ENCODE results near the gene IL24. TPM values are rescaled to one million over a fixed set of nuclear protein-coding genes. Genes with fewer than 3 reads are reported as not detected.

Gene IL24
- total RNA-seq, 2 experiments from 2014 or later = not detected

DNA sequence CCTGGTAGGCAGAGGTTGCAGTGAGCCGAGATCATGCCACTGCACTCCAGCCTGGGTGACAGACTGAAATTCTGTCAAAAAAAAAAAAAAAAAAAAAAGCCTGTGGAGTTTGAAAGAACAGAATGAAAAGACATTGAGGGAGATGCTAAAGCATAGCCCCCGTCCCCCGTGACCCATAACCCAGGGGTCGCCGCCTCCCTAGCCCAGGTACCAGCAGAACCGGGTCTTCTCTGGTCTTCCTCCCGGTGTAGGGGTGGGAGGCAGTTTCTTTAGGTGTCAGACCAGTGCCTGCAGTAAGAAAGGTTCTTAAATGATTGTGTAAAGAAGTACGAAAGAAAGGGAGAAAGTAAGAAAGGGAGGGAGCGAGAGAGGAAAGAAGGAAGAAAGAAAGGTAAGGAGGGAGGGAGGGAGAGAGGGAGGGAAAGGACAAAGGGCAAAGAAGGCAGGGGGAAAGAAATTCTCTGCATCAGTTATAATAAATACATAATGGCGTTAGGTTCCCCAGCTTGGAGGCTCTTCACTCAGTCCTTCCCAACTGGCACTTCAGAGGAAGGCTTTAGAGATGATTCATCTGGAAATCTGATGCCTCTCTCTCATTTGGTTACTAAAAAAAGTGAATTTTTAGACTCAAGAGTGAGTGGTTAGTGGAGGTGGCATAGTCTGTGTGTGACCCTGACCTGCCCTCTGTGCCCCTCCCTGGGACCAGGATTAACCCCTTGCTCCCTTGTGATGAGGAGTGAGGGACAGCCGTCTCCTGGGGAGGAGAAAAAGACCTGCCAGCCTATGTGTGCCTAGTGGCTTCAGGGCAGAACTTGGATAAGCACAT lies 1.1 kb downstream of the IL24 start:
- no peaks in the 10 kb centered on the region for H3K9me3 Mint-ChIP-seq
- no peaks in the 10 kb centered on the region for H3K27me3 Mint-ChIP-seq
- CTCF ChIA-PET = interaction anchor here (1.3 to 2.1 kb wide), 2 partner anchors 15 to 37 kb away, joined by 3 to 6 read pairs; no protein-coding TSS in a partner anchor
- peaks cover 25% of the 10 kb centered on the region for H3K4me1 Mint-ChIP-seq
- no peak overlapping the region for H3K4me3 Mint-ChIP-seq
- DNase-seq = no peak
- H3K27ac Mint-ChIP-seq = no peak overlapping the region
- peaks cover 15% of the 10 kb centered on the region for H3K36me3 Mint-ChIP-seq (ENCODE audit: low read depth)
- POLR2A ChIA-PET = no interaction called here

DNA sequence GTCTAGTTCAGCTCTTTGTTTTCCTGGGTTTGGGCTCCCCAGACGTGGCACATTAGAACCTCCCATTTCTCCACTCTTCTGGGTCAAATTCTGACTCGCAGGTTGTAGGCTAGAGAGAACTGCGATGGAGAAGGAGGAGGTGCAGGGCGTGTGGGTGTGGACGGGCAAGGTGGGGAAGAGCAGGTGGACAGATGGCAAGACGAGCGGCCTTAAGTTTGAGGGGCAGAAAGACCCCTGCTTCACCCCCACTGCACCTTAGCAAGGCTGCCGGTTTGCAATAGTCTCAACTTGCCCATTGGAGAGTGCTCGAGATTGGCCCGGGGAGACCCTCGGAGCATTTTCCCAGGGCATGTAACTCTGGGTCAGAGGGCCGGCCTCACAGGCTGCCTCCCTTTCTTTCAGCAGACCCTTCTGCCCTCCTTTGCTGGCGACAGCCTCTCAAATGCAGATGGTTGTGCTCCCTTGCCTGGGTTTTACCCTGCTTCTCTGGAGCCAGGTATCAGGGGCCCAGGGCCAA lies 1.7 kb downstream of the IL24 start:
- CTCF ChIA-PET = interaction anchor here (1.4 to 2.1 kb wide), 3 partner anchors 13 to 37 kb away, joined by 3 to 8 read pairs (median 6); no protein-coding TSS in a partner anchor
- H3K36me3 Mint-ChIP-seq (ENCODE audit: low read depth) = peaks cover 21% of the 10 kb centered on the region
- peaks cover 22% of the 10 kb centered on the region for H3K4me1 Mint-ChIP-seq
- no peaks in the 10 kb centered on the region for H3K9me3 Mint-ChIP-seq
- POLR2A ChIA-PET = no interaction called here
- no peak for DNase-seq
- H3K27me3 Mint-ChIP-seq = no peaks in the 10 kb centered on the region
- no peak overlapping the region for H3K27ac Mint-ChIP-seq
- H3K4me3 Mint-ChIP-seq = no peak overlapping the region

DNA sequence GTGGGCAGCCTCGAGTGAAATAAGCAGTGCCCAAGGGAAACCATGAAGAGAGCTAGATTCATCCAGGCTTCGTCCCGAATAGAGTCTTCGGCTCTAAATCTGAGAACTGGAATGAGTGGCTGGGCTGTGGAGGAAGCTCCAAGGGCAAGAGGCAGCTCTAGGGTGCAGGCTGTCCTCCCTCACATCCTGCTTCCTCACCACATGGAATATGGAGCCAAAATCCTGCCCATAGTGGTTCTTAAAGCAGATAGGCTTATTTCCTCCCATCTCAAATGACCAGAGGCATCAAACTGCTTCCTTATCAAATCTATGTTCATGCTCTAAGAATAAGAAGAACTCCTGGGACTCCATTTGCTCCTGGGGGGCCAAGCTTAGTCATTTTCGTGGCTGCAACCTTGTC lies 2.5 kb downstream of the IL24 start:
- Mint-ChIP-seq H3K27me3 (no peaks in the 10 kb centered on the region), H3K4me1 (peaks cover 26% of the 10 kb centered on the region), H3K36me3 (ENCODE audit: low read depth) (peaks cover 29% of the 10 kb centered on the region), H3K9me3 (no peaks in the 10 kb centered on the region), H3K27ac (peak overlapping the region; percentile 26), H3K4me3 (no peak overlapping the region)
- ChIA-PET POLR2A (no interaction called here), CTCF (interaction anchor here (0.9 to 2.1 kb wide), 3 partner anchors 13 to 27 kb away, joined by 3 to 8 read pairs (median 4); no protein-coding TSS in a partner anchor)
- DNase-seq = no peak

DNA sequence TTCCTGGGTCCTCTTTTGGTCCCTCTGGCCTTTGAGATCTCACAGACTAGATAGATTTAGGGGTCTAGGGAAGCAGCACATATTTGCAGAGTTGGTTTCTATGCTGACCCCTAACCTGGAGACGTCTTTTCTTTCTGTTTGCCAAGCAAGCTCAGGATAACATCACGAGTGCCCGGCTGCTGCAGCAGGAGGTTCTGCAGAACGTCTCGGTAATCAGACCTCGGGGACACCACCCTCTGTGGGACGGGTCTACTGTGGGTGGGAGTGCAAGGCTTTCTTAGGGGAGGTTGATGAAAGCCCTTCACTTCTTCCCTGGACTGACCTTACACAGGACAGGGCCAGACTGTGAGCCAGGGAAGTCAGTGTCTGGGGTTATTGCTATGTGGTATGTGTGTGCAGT lies 2.9 kb downstream of the IL24 start:
- Mint-ChIP-seq H3K36me3 (ENCODE audit: low read depth) (peaks cover 33% of the 10 kb centered on the region), H3K9me3 (no peaks in the 10 kb centered on the region), H3K4me3 (no peak overlapping the region), H3K27me3 (no peaks in the 10 kb centered on the region), H3K27ac (peak overlapping the region; percentile 26), H3K4me1 (peaks cover 31% of the 10 kb centered on the region)
- ChIA-PET POLR2A (no interaction called here), CTCF (interaction anchor here (0.9 to 2.1 kb wide), 4 partner anchors 9 to 28 kb away, joined by 3 to 8 read pairs (median 4); no protein-coding TSS in a partner anchor)
- DNase-seq = no peak

DNA sequence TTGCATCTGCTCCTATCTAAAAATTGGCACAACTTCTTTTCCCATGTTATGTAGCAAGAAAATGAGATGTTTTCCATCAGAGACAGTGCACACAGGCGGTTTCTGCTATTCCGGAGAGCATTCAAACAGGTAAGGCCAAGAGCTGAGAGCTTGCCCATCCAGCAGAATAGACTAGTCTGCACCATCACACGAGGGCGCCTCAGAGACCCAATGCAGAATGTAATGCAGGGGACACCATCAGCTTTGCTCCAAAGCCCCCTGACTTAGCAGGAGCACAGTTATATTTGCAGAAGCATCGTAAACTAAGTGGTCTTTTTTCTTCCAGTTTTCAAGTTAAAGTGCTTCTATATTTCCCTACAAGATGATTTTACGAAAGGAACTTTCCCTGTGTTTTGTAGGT lies 4.7 kb downstream of the IL24 start:
- CTCF ChIA-PET = interaction anchor here (0.8 kb wide), 1 partner anchor 12 kb away, joined by 3 read pairs; no protein-coding TSS in a partner anchor
- Mint-ChIP-seq H3K9me3 (no peaks in the 10 kb centered on the region), H3K4me1 (peaks cover 41% of the 10 kb centered on the region), H3K36me3 (ENCODE audit: low read depth) (peaks cover 48% of the 10 kb centered on the region), H3K27me3 (no peaks in the 10 kb centered on the region), H3K27ac (no peak overlapping the region), H3K4me3 (no peak overlapping the region)
- no peak for DNase-seq
- POLR2A ChIA-PET = no interaction called here

DNA sequence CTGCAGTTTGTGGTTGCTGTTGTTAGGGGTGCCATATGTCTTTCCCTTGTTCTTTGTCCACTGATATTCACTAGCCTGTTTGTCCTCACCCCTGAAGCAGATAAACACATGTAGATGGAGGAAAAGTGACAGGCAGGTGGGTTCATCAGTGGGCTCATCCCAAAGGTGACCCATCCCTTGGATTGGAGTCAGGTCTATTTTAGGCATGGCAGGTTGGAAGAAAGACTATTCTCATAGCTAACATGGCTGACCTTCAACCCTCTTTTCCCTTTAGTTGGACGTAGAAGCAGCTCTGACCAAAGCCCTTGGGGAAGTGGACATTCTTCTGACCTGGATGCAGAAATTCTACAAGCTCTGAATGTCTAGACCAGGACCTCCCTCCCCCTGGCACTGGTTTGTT lies 5.5 kb downstream of the IL24 start:
- no peak for DNase-seq
- Mint-ChIP-seq H3K9me3 (no peaks in the 10 kb centered on the region), H3K4me3 (no peak overlapping the region), H3K36me3 (ENCODE audit: low read depth) (peaks cover 55% of the 10 kb centered on the region), H3K4me1 (peaks cover 41% of the 10 kb centered on the region), H3K27me3 (no peaks in the 10 kb centered on the region), H3K27ac (no peak overlapping the region)
- CTCF ChIA-PET = interaction anchor here (1.2 to 1.4 kb wide), 2 partner anchors 10 to 37 kb away, joined by 3 to 5 read pairs; partner anchors contain the start of gene IL20
- POLR2A ChIA-PET = no interaction called here

DNA sequence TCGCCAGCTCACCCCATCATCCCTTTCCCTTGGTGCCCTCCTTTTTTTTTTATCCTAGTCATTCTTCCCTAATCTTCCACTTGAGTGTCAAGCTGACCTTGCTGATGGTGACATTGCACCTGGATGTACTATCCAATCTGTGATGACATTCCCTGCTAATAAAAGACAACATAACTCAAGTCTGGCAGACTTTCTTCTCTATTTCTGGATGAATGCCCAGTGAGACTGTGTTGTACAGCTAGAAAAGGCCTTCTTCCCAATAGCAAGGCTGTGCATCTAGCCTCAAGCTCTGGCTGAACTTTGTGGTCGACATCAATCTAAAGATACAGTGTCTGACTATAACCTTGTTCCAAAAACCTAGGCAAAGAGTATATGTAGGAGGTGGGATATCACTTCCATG lies 6.4 kb downstream of the IL24 start:
- Mint-ChIP-seq H3K27ac (no peak overlapping the region), H3K4me1 (peaks cover 46% of the 10 kb centered on the region), H3K4me3 (no peak overlapping the region), H3K27me3 (no peaks in the 10 kb centered on the region), H3K9me3 (no peaks in the 10 kb centered on the region), H3K36me3 (ENCODE audit: low read depth) (peaks cover 64% of the 10 kb centered on the region)
- DNase-seq = no peak
- POLR2A ChIA-PET = no interaction called here
- CTCF ChIA-PET = interaction anchor here (1.2 to 1.4 kb wide), 3 partner anchors 9 to 38 kb away, joined by 3 to 5 read pairs (median 3); partner anchors contain the start of gene IL20

DNA sequence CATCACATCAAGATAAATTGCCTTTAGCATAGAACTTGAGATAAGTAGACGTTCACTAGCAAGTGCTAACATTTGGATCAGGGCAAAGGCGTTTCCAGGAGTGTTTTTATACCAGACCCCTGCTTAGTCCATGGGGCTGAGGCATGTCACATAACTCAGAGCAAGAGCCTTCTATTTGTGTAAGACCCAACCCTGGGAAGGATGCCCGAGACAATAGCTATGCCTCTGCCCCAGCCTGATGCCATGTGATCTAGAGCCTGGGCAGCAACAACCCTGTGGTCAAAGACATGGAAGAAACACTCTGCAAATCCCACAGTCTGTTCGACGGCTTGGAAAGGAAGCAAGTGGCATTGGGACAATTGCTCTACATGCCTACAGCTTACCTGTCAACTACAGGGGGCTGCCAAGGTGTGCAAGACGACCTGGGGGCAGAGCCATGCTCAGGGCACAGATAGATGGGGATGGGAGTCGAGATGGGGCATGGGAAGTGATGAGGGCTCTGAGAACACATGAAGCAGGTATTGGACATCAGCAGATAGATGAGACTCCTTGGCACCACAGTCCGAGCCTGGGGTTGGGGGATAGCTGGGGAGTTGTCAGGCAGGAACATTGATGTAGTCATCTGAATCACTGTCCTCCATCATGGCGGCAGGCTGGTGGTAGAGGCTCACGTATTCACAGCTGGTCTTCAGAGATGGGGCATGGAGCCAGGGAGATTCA lies 7.3 kb downstream of the IL24 start:
- Mint-ChIP-seq H3K27ac (no peak overlapping the region), H3K27me3 (no peaks in the 10 kb centered on the region), H3K9me3 (no peaks in the 10 kb centered on the region), H3K36me3 (ENCODE audit: low read depth) (peaks cover 68% of the 10 kb centered on the region), H3K4me1 (peaks cover 48% of the 10 kb centered on the region), H3K4me3 (no peak overlapping the region)
- no peak for DNase-seq
- ChIA-PET POLR2A (no interaction called here), CTCF (interaction anchor here (0.8 to 5.6 kb wide), 6 partner anchors 18 to 178 kb away, joined by 3 to 23 read pairs (median 4); no protein-coding TSS in a partner anchor)

DNA sequence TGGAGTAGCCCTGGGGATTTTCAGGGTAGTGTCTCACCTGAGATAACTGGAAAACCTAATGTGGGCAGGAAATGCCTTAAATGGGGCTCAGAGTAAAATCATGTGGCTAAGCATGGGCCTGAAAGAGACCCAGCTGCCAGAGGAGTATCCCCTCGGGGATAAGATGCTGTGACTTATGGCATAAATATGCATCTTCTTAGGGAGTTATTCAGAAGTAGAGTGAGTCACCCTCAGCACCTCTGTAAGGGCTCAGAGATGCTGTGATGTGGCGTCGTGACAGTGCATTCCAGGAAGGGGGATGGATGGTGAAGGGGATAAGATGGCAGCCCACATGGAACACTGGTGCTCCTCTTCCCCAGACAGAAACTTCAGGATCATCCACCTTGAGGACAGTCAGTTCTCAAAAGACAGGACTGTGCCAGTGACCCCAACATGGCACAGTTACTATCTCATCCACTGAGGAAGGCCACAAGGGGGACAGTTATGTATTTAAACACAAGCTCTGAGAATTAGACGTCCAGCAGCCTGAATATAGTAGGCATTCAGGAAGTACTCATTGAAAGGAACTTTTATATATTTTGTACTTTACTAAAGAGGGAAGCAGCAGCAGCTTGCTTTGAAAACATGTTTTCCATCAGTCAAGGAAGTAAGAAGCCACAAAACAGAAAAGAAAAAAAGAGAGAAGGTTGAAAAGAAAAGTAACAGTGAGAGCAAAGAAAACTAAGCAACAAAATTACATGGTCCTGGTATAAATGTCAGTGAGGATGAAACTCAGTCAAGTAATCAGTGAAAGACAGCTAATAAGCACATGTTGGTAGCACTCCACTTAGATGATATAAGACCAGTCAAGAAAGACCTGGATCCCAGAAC lies 8.3 kb downstream of the IL24 start:
- no peak for DNase-seq
- Mint-ChIP-seq H3K4me1 (peaks cover 55% of the 10 kb centered on the region), H3K9me3 (no peaks in the 10 kb centered on the region), H3K4me3 (peak overlapping the region; percentile 21), H3K27me3 (no peaks in the 10 kb centered on the region), H3K36me3 (ENCODE audit: low read depth) (peaks cover 71% of the 10 kb centered on the region), H3K27ac (peak overlapping the region; percentile 88)
- ChIA-PET POLR2A (no interaction called here), CTCF (interaction anchor here (0.7 to 5.6 kb wide), 15 partner anchors 9 to 270 kb away, joined by 3 to 23 read pairs (median 3); partner anchors contain the start of genes DYRK3 and IL20)

DNA sequence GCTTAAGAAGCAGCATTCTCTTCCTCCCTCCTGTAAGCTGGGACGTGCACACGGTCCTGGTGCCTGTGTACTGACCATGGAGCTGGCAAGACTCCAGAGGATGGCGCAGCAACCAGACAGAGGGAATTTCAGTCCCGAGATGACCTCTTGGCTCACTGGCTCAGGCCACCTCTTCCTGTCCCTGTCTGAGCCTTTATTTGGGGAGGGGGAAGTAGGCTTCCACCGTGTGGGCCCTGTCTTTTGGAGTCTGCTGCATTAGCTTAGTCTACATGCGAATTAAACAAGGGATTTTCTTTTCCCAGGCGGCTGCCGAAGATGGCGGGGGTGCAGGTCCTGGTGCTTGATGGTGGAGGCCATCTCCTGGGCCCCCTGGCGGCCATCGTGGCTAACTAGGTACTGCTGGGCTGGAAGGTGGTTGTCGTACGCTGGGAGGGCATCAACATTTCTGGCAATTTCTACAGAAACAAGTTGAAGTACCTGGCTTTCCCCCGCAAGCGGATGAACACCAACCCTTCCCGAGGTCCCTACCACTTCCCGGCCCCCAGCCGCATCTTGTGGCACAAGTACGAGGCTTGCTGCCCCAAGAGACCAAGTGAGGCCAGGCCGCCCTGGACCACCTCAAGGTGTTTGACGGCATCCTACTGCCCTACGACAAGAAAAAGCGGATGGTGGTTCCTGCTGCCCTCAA lies 10.2 kb downstream of the IL24 start:
- Mint-ChIP-seq H3K9me3 (no peaks in the 10 kb centered on the region), H3K4me3 (no peak overlapping the region), H3K27ac (no peak overlapping the region), H3K27me3 (no peaks in the 10 kb centered on the region), H3K4me1 (peaks cover 71% of the 10 kb centered on the region), H3K36me3 (ENCODE audit: low read depth) (peaks cover 81% of the 10 kb centered on the region)
- CTCF ChIA-PET = interaction anchor here (2.2 to 5.6 kb wide), 6 partner anchors 11 to 181 kb away, joined by 8 to 23 read pairs (median 14); partner anchors contain the start of gene FCMR
- POLR2A ChIA-PET = no interaction called here
- no peak for DNase-seq

DNA sequence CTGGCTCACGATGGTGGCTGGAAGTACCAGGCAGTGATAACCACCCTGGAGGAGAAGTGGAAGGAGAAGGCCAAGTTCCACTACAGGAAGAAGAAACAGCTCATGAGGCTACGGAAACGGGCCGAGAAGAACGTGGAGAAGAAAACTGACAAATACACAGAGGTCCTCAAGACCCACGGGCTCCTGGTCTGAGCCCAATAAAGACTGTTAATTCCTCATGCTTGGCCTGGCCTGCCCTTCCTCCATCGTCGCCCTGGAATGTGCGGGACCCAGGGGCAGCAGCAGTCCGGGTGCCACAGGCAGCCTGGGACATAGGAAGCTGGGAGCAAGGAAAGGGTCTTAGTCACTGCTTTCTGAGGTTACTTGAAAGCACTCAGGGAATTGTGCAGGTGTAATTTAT lies 10.8 kb downstream of the IL24 start:
- H3K27me3 Mint-ChIP-seq = no peaks in the 10 kb centered on the region
- no peaks in the 10 kb centered on the region for H3K9me3 Mint-ChIP-seq
- no peak overlapping the region for H3K4me3 Mint-ChIP-seq
- H3K4me1 Mint-ChIP-seq = peaks cover 77% of the 10 kb centered on the region
- POLR2A ChIA-PET = no interaction called here
- no peak overlapping the region for H3K27ac Mint-ChIP-seq
- CTCF ChIA-PET = interaction anchor here (1.3 to 5.6 kb wide), 9 partner anchors 12 to 329 kb away, joined by 3 to 23 read pairs (median 8); partner anchors contain the start of genes EIF2D and FCMR
- no peak for DNase-seq
- peaks cover 82% of the 10 kb centered on the region for H3K36me3 Mint-ChIP-seq (ENCODE audit: low read depth)

Data from activated CD4-positive, alpha-beta T cell treated with anti-CD3 and anti-CD28 coated beads, Interleukin-2, amount 10 ng/mL, durations not matched to agents 7 days and 5 days (primary cell).